IPS-15b (cell line): ENCODE data around the gene FAM3B.

Source experiments
- H3K27me3 ChIP-seq: one replicate; pipeline ENCODE4 v1.6.1; 2013; ENCODE audit warnings: low read length; ENCODE audit not compliant: control insufficient read depth, insufficient read depth
- H3K36me3 ChIP-seq: one replicate; pipeline ENCODE4 v1.6.1; 2013; ENCODE audit warnings: low read length; ENCODE audit not compliant: control insufficient read depth, insufficient read depth
- H3K4me1 ChIP-seq: one replicate; pipeline ENCODE4 v1.6.1; 2013; ENCODE audit warnings: mild to moderate bottlenecking, low read length; ENCODE audit not compliant: control insufficient read depth, insufficient read depth
- H3K4me3 ChIP-seq: one replicate; pipeline ENCODE4 v1.5.1; 2013; ENCODE audit warnings: low read depth, low read length
- H3K9ac ChIP-seq: one replicate; pipeline ENCODE4 v1.6.1; 2013; ENCODE audit warnings: low read depth, mild to moderate bottlenecking, low read length
- H3K9me3 ChIP-seq: one replicate; pipeline ENCODE4 v1.6.1; 2013; ENCODE audit warnings: mild to moderate bottlenecking, low read length; ENCODE audit not compliant: control insufficient read depth, insufficient read depth

Gene FAM3B

DNA sequence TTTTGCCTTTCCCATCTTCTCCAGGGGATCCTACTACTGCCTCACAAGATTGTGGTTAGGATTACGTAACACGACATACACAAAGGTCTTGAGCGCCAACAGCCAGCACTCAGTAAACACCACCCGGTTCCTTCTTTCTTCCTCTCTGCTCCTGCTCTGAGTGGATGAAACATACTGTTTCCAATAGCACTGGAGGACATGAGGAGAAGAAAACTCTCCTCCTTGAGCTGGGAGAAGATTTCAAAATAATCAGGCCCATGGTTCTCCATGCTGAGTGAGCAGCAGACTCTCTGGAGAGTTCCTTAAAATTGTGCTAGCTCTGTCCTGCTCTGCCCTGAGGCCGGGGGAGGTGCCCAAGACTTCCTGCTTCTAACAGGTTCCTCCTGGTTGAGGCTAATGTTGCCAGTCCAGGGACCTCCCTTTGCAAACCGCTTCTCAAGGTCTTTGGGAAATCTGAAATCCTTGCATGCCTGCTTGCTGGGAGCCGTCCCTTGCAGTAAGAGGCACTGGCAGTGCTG lies 80.0 kb downstream of the FAM3B start:
- no peak overlapping the region for H3K4me3 ChIP-seq
- no peaks in the 10 kb centered on the region for H3K27me3 ChIP-seq
- no peak overlapping the region for H3K9ac ChIP-seq
- H3K4me1 ChIP-seq: peaks cover 6% of the 10 kb centered on the region
- H3K36me3 ChIP-seq: peaks cover 3% of the 10 kb centered on the region
- no peaks in the 10 kb centered on the region for H3K9me3 ChIP-seq

DNA sequence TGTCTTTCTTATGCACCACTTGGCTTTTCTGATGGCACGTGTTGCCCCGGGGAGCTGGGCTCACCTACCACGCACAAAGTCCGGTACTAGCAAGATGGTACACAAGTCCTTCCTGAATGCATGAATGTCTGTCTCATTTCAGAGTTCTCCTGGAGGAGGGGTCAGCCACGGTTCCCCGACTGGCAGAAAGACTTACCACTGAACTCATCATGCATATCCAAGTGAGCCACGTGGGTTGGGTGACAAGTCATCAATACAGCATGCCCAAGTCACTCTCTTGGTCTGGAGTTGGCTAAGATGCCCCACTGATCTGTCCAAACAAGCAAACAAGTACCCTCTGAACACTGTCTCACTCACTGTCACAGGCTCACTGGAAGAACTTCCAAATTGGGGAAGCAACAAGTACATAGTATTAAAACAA lies 80.9 kb downstream of the FAM3B start:
- Histone ChIP-seq H3K4me3 (no peak overlapping the region), H3K27me3 (no peaks in the 10 kb centered on the region), H3K9me3 (no peaks in the 10 kb centered on the region), H3K4me1 (peaks cover 6% of the 10 kb centered on the region), H3K9ac (no peak overlapping the region), H3K36me3 (peaks cover 3% of the 10 kb centered on the region)

DNA sequence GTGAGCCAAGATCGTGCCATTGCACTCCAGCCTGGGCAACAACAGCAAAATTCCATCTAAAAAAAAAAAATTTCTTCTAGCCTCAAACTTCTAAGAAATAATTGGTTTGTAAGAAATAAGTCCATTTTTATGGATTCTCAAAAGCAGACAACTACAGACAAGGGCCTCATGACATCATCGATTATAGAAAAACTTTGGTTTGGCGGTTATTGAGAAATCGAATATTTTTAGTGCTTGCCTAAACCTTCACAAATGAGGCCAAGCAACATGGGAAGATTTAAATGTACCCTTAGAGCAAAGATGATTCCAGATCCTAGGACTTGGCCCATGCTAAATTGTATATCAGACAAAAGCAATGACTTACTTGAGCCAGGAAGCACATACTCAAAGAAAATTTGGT lies 81.7 kb downstream of the FAM3B start:
- Histone ChIP-seq H3K36me3 (peaks cover 3% of the 10 kb centered on the region), H3K9me3 (no peaks in the 10 kb centered on the region), H3K27me3 (no peaks in the 10 kb centered on the region)

GRCh38 chr21:41398831-41399230 lies 82.2 kb downstream of the FAM3B start:
- Histone ChIP-seq H3K9ac (no peak overlapping the region), H3K36me3 (peaks cover 3% of the 10 kb centered on the region), H3K27me3 (no peaks in the 10 kb centered on the region), H3K4me3 (no peak overlapping the region), H3K9me3 (no peaks in the 10 kb centered on the region), H3K4me1 (peaks cover 6% of the 10 kb centered on the region)

More for the DNA sequence above, 81.7 kb downstream of the FAM3B start:
- Histone ChIP-seq H3K4me1 (peaks cover 6% of the 10 kb centered on the region), H3K9ac (no peak overlapping the region), H3K4me3 (no peak overlapping the region)

GRCh38 chr21:41399246-41399800 lies 82.7 kb downstream of the FAM3B start:
- H3K4me1 ChIP-seq: peaks cover 6% of the 10 kb centered on the region
- no peaks in the 10 kb centered on the region for H3K9me3 ChIP-seq
- no peaks in the 10 kb centered on the region for H3K27me3 ChIP-seq
- no peak overlapping the region for H3K4me3 ChIP-seq
- H3K36me3 ChIP-seq: peaks cover 3% of the 10 kb centered on the region
- H3K9ac ChIP-seq: no peak overlapping the region

GRCh38 chr21:41402231-41402630 lies 85.6 kb downstream of the FAM3B start:
- H3K36me3 ChIP-seq: peaks cover 3% of the 10 kb centered on the region

GRCh38 chr21:41402796-41403195 lies 86.2 kb downstream of the FAM3B start:
- H3K27me3 ChIP-seq: no peaks in the 10 kb centered on the region
- no peaks in the 10 kb centered on the region for H3K9me3 ChIP-seq
- H3K4me1 ChIP-seq: no peaks in the 10 kb centered on the region
- no peak overlapping the region for H3K9ac ChIP-seq
- no peak overlapping the region for H3K4me3 ChIP-seq
- H3K36me3 ChIP-seq: peaks cover 3% of the 10 kb centered on the region

More at GRCh38 chr21:41402231-41402630, 85.6 kb downstream of the FAM3B start:
- Histone ChIP-seq H3K9ac (no peak overlapping the region), H3K4me1 (no peaks in the 10 kb centered on the region), H3K27me3 (no peaks in the 10 kb centered on the region), H3K4me3 (no peak overlapping the region), H3K9me3 (no peaks in the 10 kb centered on the region)

DNA sequence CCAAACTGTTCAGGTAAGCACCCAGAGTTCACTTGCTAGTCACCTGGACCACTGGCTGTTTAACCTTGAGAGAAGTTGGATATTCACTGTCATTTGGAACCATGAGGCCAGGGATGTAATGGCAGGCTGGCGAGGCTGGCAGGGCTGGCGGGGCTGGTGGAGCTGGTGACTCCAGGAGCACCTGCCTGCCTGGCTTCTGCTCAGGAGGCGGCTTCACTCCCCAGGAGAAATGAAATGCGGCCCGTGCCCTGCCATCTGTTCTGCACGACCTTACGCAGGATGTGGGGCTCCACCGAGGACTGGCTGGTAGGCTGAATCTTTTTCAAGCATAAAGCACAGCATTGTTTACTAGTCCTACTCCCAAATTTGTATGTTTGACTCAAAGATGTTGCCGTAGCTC lies 86.7 kb downstream of the FAM3B start:
- Histone ChIP-seq H3K4me1 (no peaks in the 10 kb centered on the region), H3K9me3 (no peaks in the 10 kb centered on the region), H3K27me3 (no peaks in the 10 kb centered on the region), H3K4me3 (no peak overlapping the region), H3K36me3 (peaks cover 3% of the 10 kb centered on the region), H3K9ac (no peak overlapping the region)

DNA sequence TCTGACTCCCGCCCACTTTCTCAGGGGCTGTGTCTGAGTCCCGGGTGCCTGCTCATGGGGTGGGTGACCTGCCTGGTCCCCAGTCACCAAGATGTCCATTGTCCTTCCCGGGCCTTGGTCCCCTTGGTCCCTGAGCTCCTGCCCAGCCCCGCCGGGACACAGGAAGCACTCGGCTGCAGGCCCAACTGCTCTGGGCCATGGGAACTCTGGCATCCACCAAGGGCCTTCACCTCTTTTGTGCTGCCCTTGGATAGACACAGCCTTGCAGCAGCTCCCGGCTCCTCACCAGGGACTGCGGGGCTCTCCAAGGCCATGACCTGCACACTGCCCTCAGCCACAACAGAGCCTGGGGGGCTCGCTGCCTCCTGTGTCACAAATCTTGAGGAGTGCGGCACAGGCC lies 87.4 kb downstream of the FAM3B start:
- no peaks in the 10 kb centered on the region for H3K27me3 ChIP-seq
- H3K36me3 ChIP-seq: peaks cover 3% of the 10 kb centered on the region
- H3K4me1 ChIP-seq: no peaks in the 10 kb centered on the region
- no peak overlapping the region for H3K4me3 ChIP-seq
- H3K9ac ChIP-seq: no peak overlapping the region
- H3K9me3 ChIP-seq: no peaks in the 10 kb centered on the region

DNA sequence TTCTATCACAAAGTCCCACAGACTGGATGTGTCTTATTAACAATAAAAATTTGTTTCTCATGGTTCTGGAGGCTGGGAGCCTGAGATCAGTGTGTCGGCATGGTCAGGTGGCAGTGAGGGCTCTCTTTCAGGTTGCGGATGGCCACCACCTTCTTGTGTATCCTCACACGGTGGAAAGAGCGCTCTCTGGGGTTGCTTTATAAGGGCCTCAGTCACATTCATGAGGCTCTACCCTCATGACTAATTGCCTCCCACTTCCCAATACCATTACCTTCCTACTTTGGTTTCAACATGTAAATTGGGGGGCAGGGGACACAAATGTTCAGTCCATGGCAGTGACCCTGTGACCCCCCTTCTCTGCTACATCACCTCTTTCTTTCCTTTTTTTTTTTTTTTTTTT lies 88.7 kb downstream of the FAM3B start:
- Histone ChIP-seq H3K27me3 (no peaks in the 10 kb centered on the region), H3K36me3 (no peaks in the 10 kb centered on the region), H3K9me3 (no peaks in the 10 kb centered on the region), H3K4me3 (no peak overlapping the region), H3K9ac (no peak overlapping the region), H3K4me1 (no peaks in the 10 kb centered on the region)

DNA sequence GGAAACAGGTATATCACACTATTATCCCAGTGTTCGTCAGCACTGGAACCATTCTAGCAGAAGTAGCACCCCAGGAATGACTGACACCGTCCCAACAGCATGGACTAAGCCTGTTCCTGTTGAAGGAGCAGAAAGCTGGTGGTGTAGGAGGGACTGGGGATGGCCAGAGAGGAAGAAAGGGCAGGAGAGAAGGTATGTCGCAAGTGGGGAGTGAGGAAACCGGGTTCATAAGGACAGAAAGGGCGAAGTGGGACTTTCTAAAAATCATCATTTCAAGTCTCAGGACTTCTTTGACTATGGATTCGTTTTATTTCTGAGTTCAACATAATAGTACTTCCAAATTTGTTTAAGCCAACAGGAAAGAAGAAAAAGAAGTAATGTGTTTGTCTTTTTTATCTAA lies 89.7 kb downstream of the FAM3B start:
- Histone ChIP-seq H3K9ac (no peak overlapping the region), H3K27me3 (no peaks in the 10 kb centered on the region), H3K4me1 (no peaks in the 10 kb centered on the region), H3K9me3 (peaks cover 5% of the 10 kb centered on the region), H3K4me3 (no peak overlapping the region), H3K36me3 (no peaks in the 10 kb centered on the region)
